A549 (cell line): ENCODE results near the gene KLHDC3. TPM values are rescaled to one million over a fixed set of nuclear protein-coding genes. Genes with fewer than 3 reads are reported as not detected.

ENCODE experiments used
- ATAC-seq, 2 experiments: fragments of 200-7000 bp in 1 of 2; fragments of >200 bp in 1 of 2; cut with Nextera tagmentation in 1 of 2; cut with Tn5 transposase in 1 of 2; 3 replicates each; pipeline versions ENCODE4 v1.8.0 to v1.9.1; 2018 to 2020; ENCODE audit warnings: mild to moderate bottlenecking in 1 of 2, moderate library complexity in 1 of 2
- CTCF ChIA-PET: fragments of 300-600 bp; sonication (Branson Sonifier 250); formaldehyde crosslinking; extraction: SDS; loops from one replicate; lab custom pipeline; 2021; ENCODE audit warnings: antibody characterized with exemption, inconsistent platforms; lab: Yijun Ruan, JAX
- POLR2A ChIA-PET: fragments of 350-600 bp; formaldehyde crosslinking; extraction: SDS; loops from one replicate; lab custom pipeline; 2021; ENCODE audit warnings: antibody characterized with exemption, inconsistent platforms; lab: Yijun Ruan, JAX
- DNase-seq, 2 experiments: peaks; one replicate each; pipeline versions ENCODE4 v3.0.0 to v3.0.0-alpha.2; 2011 to 2016; ENCODE audit warnings: low read depth in 1 of 2, low spot score in 1 of 2
- FAIRE-seq: peaks from 2 replicates; lab custom pipeline; 2011; peaks lifted over from hg19 to GRCh38; lab: Jason Lieb, UNC
- H3K27ac ChIP-seq, 2 experiments: fragments of >200 bp; sonication (Bioruptor Twin); formaldehyde crosslinking; 3 replicates each; pipeline ENCODE4 v1.5.1; 2016 to 2017
- H3K4me1 ChIP-seq: fragments of >200 bp; sonication (Bioruptor Twin); formaldehyde crosslinking; 3 replicates; pipeline ENCODE4 v1.6.1; 2016
- H3K4me2 ChIP-seq: fragments of >200 bp; sonication (Bioruptor Twin); formaldehyde crosslinking; 3 replicates; pipeline ENCODE4 v1.6.1; 2016
- H3K4me3 ChIP-seq: fragments of >200 bp; sonication (Bioruptor Twin); formaldehyde crosslinking; 3 replicates; pipeline ENCODE4 v1.5.1; 2016
- H3K9me3 ChIP-seq: fragments of >200 bp; sonication (Bioruptor Twin); formaldehyde crosslinking; 3 replicates; pipeline ENCODE4 v1.6.1; 2016
- BCL3 ChIP-seq: fragments of >200 bp; sonication (Bioruptor Twin); formaldehyde crosslinking; IDR thresholded peaks from 3 replicates; pipeline ENCODE4 v1.6.1; 2016
- CBX2 ChIP-seq: fragments of 200-600 bp; sonication (generic); IDR thresholded peaks from 2 replicates; pipeline ENCODE4 v1.6.1; 2016; ENCODE audit warnings: low read depth, mild to moderate bottlenecking, borderline replicate concordance
- CBX8 ChIP-seq: fragments of 200-600 bp; sonication (generic); IDR thresholded peaks from 2 replicates; pipeline ENCODE4 v1.6.1; 2016
- CEBPB ChIP-seq, 2 experiments: fragments of >200 bp in 1 of 2; sonication (Bioruptor Twin) in 1 of 2; formaldehyde crosslinking in 1 of 2; IDR thresholded peaks; 2 replicates each; pipeline ENCODE4 v1.6.1; 2012 to 2016
- CHD2 ChIP-seq: fragments of 150-350 bp; IDR thresholded peaks from 2 replicates; pipeline ENCODE4 v1.6.1; 2014; ENCODE audit warnings: low read length; ENCODE audit not compliant: partially characterized antibody
- CHD4 ChIP-seq: fragments of 200-600 bp; sonication (generic); IDR thresholded peaks from 2 replicates; pipeline ENCODE4 v1.6.1; 2016; ENCODE audit warnings: antibody characterized with exemption, mild to moderate bottlenecking, borderline replicate concordance
- EHF ChIP-seq: fragments of 250-450 bp; sonication (Bioruptor Pico); IDR thresholded peaks from 2 replicates; pipeline ENCODE4 v1.5.0; 2020; ENCODE audit warnings: mild to moderate bottlenecking
- FOXS1 ChIP-seq: fragments of 250-450 bp; sonication (Bioruptor Pico); IDR thresholded peaks from 2 replicates; pipeline ENCODE4 v1.5.0; 2020; ENCODE audit warnings: mild to moderate bottlenecking, moderate library complexity
- HOXA7 ChIP-seq: fragments of 250-450 bp; sonication (Bioruptor Pico); IDR thresholded peaks from 2 replicates; pipeline ENCODE4 v1.5.0; 2020; ENCODE audit warnings: mild to moderate bottlenecking, moderate library complexity
- RAD21 ChIP-seq, 2 experiments: fragments of >200 bp in 1 of 2; sonication (Bioruptor Twin) in 1 of 2; formaldehyde crosslinking in 1 of 2; IDR thresholded peaks in 1 of 2; conservative IDR thresholded peaks in 1 of 2; 2 replicates in 1 of 2; 3 replicates in 1 of 2; pipeline ENCODE4 v1.6.1; 2012 to 2018; ENCODE audit warnings: inconsistent platforms in 1 of 2
- RARB ChIP-seq: fragments of 250-450 bp; sonication (Bioruptor Pico); IDR thresholded peaks from 2 replicates; pipeline ENCODE4 v1.8.0; 2021; ENCODE audit warnings: mild to moderate bottlenecking, moderate library complexity
- RFX5 ChIP-seq: fragments of 450-650 bp; IDR thresholded peaks from 2 replicates; pipeline ENCODE4 v1.7.1; 2014; ENCODE audit warnings: antibody characterized with exemption, mild to moderate bottlenecking, moderate library complexity
- SMC3 ChIP-seq: fragments of >200 bp; sonication (Bioruptor Twin); formaldehyde crosslinking; IDR thresholded peaks from 3 replicates; pipeline ENCODE4 v1.6.1; 2018; ENCODE audit warnings: inconsistent platforms
- TP53 ChIP-seq: fragments of 250-450 bp; sonication (Bioruptor Pico); IDR thresholded peaks from 2 replicates; pipeline ENCODE4 v1.5.0; 2021; ENCODE audit warnings: mild to moderate bottlenecking, moderate library complexity
- USF2 ChIP-seq: fragments of 450-650 bp; IDR thresholded peaks from 2 replicates; pipeline ENCODE4 v1.6.1; 2014; ENCODE audit warnings: antibody characterized with exemption
- WGBS: methylation state at CpG from one replicate; pipeline ENCODE4 v1.1.6; 2017; ENCODE audit errors: missing lambda C conversion rate; 5-methylcytosine and 5-hydroxymethylcytosine counted together
- polyA plus RNA-seq, 4 experiments: library from polyadenylated mRNA; depleted of rRNA in 3 of 4; stranded (reverse); fragments of >200 nt; fragmentation: RNase III in 1 of 4; extraction: RNeasy Plus Mini Kit Qiagen cat#74134 plus additional on column Dnase treatment in 1 of 4; gene quantifications; 2 replicates in 3 of 4; 3 replicates in 1 of 4; pipeline ENCODE4 v1.2.3, GENCODE V29; 2011 to 2017
- TF ChIP-seq, protein P1 (sequence below): fragments of >200 bp; sonication (Bioruptor Twin); formaldehyde crosslinking; IDR thresholded peaks from 3 replicates; pipeline ENCODE4 v1.5.1; 2016
- TF ChIP-seq, protein P2 (sequence below): fragments of 250-450 bp; sonication (Bioruptor Pico); IDR thresholded peaks from 2 replicates; pipeline ENCODE4 v1.5.0; 2020; ENCODE audit warnings: low read depth, mild to moderate bottlenecking, moderate library complexity
- TF ChIP-seq, protein P3 (sequence below): fragments of 250-450 bp; sonication (Bioruptor Pico); IDR thresholded peaks from 2 replicates; pipeline ENCODE4 v1.5.0; 2021; ENCODE audit warnings: mild to moderate bottlenecking, moderate library complexity, borderline replicate concordance

The KLHDC3 gene
- polyA plus RNA-seq, 2 of the 4 experiments (the other 2 are of a cell fraction): 18.8 to 28.0 TPM

DNA sequence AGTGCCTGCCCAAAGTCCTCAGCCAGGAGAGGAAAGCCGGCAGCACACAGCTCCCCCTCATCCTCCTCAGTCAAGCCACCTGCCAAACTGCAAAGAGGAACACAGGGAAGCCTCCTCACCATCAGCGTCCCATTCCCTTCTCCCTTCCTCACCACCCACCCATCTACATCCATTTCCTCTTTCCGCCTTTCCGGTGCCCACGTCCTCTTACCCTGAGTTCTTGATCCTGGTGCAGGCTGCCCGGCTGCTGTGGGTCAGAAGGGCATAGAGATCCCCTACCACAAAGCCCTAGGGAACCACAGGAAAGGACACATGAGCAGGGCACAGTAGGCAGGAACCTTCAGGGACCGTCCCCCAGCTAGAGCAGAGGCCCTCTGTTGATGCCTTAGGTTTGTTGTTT, 47.5 kb upstream of the KLHDC3 start:
- DNase-seq (no peak), FAIRE-seq (no peak), ATAC-seq (no peak)
- Histone ChIP-seq H3K4me1 (peaks cover 17% of the 10 kb centered on the region), H3K27ac (no peak overlapping the region), H3K9me3 (no peaks in the 10 kb centered on the region), H3K4me2 (no peak overlapping the region), H3K4me3 (no peak overlapping the region)
- POLR2A ChIA-PET: interaction anchor here (0.6 kb wide), 1 partner anchor 18 kb away, joined by 3 read pairs; the partner anchor contains the start of gene PPP2R5D
- TF ChIP-seq CEBPB (IDR thresholded peaks at IDR 0.05) (no peak), BCL3 (no peak), CHD2 (no peak), TP53 (no peak), CHD4 (no peak), HOXA7 (no peak), EHF (CRISPR knock-in tag) (no peak), CBX8 (no peak)
- 85% methylated on average over 7 of the region's 7 CpGs for WGBS
- CTCF ChIA-PET: no interaction called here

GRCh38 chr6:42967228-42967627, 46.8 kb upstream of the KLHDC3 start:
- Histone ChIP-seq H3K9me3 (no peaks in the 10 kb centered on the region), H3K4me3 (no peak overlapping the region), H3K4me1 (peaks cover 20% of the 10 kb centered on the region), H3K4me2 (no peak overlapping the region), H3K27ac (no peak overlapping the region)
- no peak for ATAC-seq
- TF ChIP-seq RARB (no peak), USF2 (no peak), SMC3 (no peak), FOXS1 (CRISPR knock-in tag) (no peak), CHD4 (no peak), RFX5 (no peak), RAD21 (conservative IDR thresholded peaks at IDR 0.05 in 1 of 2, IDR thresholded peaks at IDR 0.05 in 1 of 2) (no peak), EHF (CRISPR knock-in tag) (no peak), CBX2 (no peak)
- TF ChIP-seq, protein P1, sequence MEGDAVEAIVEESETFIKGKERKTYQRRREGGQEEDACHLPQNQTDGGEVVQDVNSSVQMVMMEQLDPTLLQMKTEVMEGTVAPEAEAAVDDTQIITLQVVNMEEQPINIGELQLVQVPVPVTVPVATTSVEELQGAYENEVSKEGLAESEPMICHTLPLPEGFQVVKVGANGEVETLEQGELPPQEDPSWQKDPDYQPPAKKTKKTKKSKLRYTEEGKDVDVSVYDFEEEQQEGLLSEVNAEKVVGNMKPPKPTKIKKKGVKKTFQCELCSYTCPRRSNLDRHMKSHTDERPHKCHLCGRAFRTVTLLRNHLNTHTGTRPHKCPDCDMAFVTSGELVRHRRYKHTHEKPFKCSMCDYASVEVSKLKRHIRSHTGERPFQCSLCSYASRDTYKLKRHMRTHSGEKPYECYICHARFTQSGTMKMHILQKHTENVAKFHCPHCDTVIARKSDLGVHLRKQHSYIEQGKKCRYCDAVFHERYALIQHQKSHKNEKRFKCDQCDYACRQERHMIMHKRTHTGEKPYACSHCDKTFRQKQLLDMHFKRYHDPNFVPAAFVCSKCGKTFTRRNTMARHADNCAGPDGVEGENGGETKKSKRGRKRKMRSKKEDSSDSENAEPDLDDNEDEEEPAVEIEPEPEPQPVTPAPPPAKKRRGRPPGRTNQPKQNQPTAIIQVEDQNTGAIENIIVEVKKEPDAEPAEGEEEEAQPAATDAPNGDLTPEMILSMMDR: no peak
- TF ChIP-seq, protein P2, sequence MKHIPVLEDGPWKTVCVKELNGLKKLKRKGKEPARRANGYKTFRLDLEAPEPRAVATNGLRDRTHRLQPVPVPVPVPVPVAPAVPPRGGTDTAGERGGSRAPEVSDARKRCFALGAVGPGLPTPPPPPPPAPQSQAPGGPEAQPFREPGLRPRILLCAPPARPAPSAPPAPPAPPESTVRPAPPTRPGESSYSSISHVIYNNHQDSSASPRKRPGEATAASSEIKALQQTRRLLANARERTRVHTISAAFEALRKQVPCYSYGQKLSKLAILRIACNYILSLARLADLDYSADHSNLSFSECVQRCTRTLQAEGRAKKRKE (CRISPR knock-in tag): no peak
- TF ChIP-seq, protein P3, sequence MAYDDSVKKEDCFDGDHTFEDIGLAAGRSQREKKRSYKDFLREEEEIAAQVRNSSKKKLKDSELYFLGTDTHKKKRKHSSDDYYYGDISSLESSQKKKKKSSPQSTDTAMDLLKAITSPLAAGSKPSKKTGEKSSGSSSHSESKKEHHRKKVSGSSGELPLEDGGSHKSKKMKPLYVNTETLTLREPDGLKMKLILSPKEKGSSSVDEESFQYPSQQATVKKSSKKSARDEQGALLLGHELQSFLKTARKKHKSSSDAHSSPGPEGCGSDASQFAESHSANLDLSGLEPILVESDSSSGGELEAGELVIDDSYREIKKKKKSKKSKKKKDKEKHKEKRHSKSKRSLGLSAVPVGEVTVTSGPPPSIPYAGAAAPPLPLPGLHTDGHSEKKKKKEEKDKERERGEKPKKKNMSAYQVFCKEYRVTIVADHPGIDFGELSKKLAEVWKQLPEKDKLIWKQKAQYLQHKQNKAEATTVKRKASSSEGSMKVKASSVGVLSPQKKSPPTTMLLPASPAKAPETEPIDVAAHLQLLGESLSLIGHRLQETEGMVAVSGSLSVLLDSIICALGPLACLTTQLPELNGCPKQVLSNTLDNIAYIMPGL (CRISPR knock-in tag): no peak
- FAIRE-seq: no peak
- ChIA-PET POLR2A (no interaction called here), CTCF (no interaction called here)
- 90% methylated on average over 10 of the region's 11 CpGs for WGBS
- DNase-seq: no peak
